Testis (tissue), 3 donors: ENCODE results near the gene CLDN14. TPM values are rescaled to one million over a fixed set of nuclear protein-coding genes. Genes with fewer than 3 reads are reported as not detected.

Experiments used
- DNase-seq: peaks from one replicate; pipeline ENCODE4 v3.0.0-alpha.2; 2019
- H3K27ac ChIP-seq, 2 donors: fragments of 200-600 bp; sonication (generic); one replicate each; pipeline ENCODE4 v1.5.1; 2019
- H3K27me3 ChIP-seq: fragments of 200-600 bp; sonication (generic); one replicate; pipeline ENCODE4 v1.5.1; 2019
- H3K36me3 ChIP-seq: fragments of 200-600 bp; sonication (generic); one replicate; pipeline ENCODE4 v1.5.1; 2017; ENCODE audit warnings: low read depth; ENCODE audit errors: missing control alignments
- H3K4me1 ChIP-seq: fragments of 200-600 bp; sonication (generic); one replicate; pipeline ENCODE4 v1.5.1; 2019
- H3K4me3 ChIP-seq, 2 donors: fragments of 200-600 bp; sonication (generic); one replicate each; pipeline ENCODE4 v1.5.1; 2017 to 2019
- H3K9me3 ChIP-seq: fragments of 200-600 bp; sonication (generic); one replicate; pipeline ENCODE4 v1.5.1; 2017
- CTCF ChIP-seq, 3 experiments: fragments of 450-650 bp in 2 of 3; fragments of 200-600 bp in 1 of 3; sonication (generic) in 1 of 3; IDR thresholded peaks; one replicate each; pipeline ENCODE4 v1.5.1; 2016 to 2019; ENCODE audit warnings: antibody characterized with exemption in 3 of 3, mild to moderate bottlenecking in 2 of 3, moderate library complexity in 1 of 3
- POLR2A ChIP-seq: fragments of 450-650 bp; IDR thresholded peaks from one replicate; pipeline ENCODE4 v1.6.1; 2017; ENCODE audit warnings: antibody characterized with exemption, mild to moderate bottlenecking, moderate library complexity
- WGBS, 2 donors: methylation state at CpG; one replicate each; pipeline ENCODE4 v1.1.5; 2018; 5-methylcytosine and 5-hydroxymethylcytosine counted together
- intact Hi-C: fragments of 100-400 bp; cut with DNase I; formaldehyde crosslinking; loops from one replicate; pipeline ENCODE4 v1.15.1; 2023; ENCODE audit warnings: low total_unique reads
- polyA plus RNA-seq: library from polyadenylated mRNA; stranded (reverse); fragments of 350-450 nt; fragmentation: Illumina TruSeq; extraction: RNeasy Lipid Tissue Mini Kit (QIAGEN cat#74804); gene quantifications from one replicate; pipeline ENCODE4 v1.2.3, GENCODE V29; 2014; ENCODE audit warnings: low read depth, low replicate concordance; ENCODE audit not compliant: insufficient read depth
- total RNA-seq, 2 donors: library from RNA; depleted of rRNA; stranded (reverse); fragments of >200 nt; gene quantifications; one replicate each; pipeline ENCODE4 v1.2.3, GENCODE V29; 2016

The CLDN14 gene
- total and polyA plus RNA-seq, 3 donors from 2014 or later: 0.31 to 0.96 (median 0.31) TPM

- no peaks in the 10 kb centered on the region for H3K9me3 ChIP-seq
- WGBS, 2 donors: 31 to 47% methylated on average over 6 of the region's 6 CpGs
- H3K4me3 ChIP-seq: no peak overlapping the region
- peak; percentile 69 for DNase-seq
- peaks cover 4% of the 10 kb centered on the region for H3K4me1 ChIP-seq
- TF ChIP-seq POLR2A (no peak), CTCF (IDR thresholded peaks at IDR 0.05) (no peak)
- H3K27me3 ChIP-seq: no peaks in the 10 kb centered on the region
- no peak overlapping the region for H3K27ac ChIP-seq
- H3K36me3 ChIP-seq: no peaks in the 10 kb centered on the region
- intact Hi-C loops: no loop called here
These were observed 42.2 kb downstream of the CLDN14 start for GRCh38 chr21:36437745-36438128.

- WGBS, 2 donors: 79% methylated on average over 5 of the region's 5 CpGs
- H3K36me3 ChIP-seq: no peaks in the 10 kb centered on the region
- H3K4me3 ChIP-seq: no peak overlapping the region
- H3K27ac ChIP-seq: no peak overlapping the region
- TF ChIP-seq CTCF (IDR thresholded peaks at IDR 0.05) (no peak), POLR2A (no peak)
- peaks cover 4% of the 10 kb centered on the region for H3K4me1 ChIP-seq
- H3K9me3 ChIP-seq: no peaks in the 10 kb centered on the region
- intact Hi-C loops: no loop called here
- no peaks in the 10 kb centered on the region for H3K27me3 ChIP-seq
- DNase-seq: no peak
These were observed 42.8 kb downstream of the CLDN14 start for GRCh38 chr21:36436829-36437744.

- Histone ChIP-seq H3K27me3 (no peaks in the 10 kb centered on the region), H3K36me3 (no peaks in the 10 kb centered on the region), H3K27ac (no peak overlapping the region), H3K4me1 (peaks cover 19% of the 10 kb centered on the region), H3K4me3 (no peak overlapping the region), H3K9me3 (no peaks in the 10 kb centered on the region)
- intact Hi-C loops: no loop called here
- no peak for DNase-seq
- TF ChIP-seq CTCF (IDR thresholded peaks at IDR 0.05) (no peak), POLR2A (no peak)
- WGBS, 2 donors: 82 to 96% methylated on average over 6 of the region's 6 CpGs
These were observed 45.8 kb downstream of the CLDN14 start for GRCh38 chr21:36434144-36434543.

- H3K36me3 ChIP-seq: no peaks in the 10 kb centered on the region
- no peaks in the 10 kb centered on the region for H3K9me3 ChIP-seq
- TF ChIP-seq CTCF (IDR thresholded peaks at IDR 0.05) (no peak), POLR2A (no peak)
- intact Hi-C loops: no loop called here
- no peak overlapping the region for H3K4me3 ChIP-seq
- H3K4me1 ChIP-seq: peaks cover 19% of the 10 kb centered on the region
- DNase-seq: no peak
- no peak overlapping the region for H3K27ac ChIP-seq
- 89 to 92% methylated on average over 7 of the region's 7 CpGs for WGBS, 2 donors
- H3K27me3 ChIP-seq: no peaks in the 10 kb centered on the region
These were observed 46.7 kb downstream of the CLDN14 start for GRCh38 chr21:36433059-36433709.
